ENCODE data around the gene DDAH2. TPM values are rescaled to one million over a fixed set of nuclear protein-coding genes. Genes with fewer than 3 reads are reported as not detected.

Gene DDAH2
- total and polyA plus RNA-seq, 2 experiments from 2014 or later = 76.6 to 77.7 TPM

- H3K4me3 ChIP-seq = no peak overlapping the region
- no peak overlapping the region for H3K4me2 ChIP-seq (ENCODE audit: unreplicated experiment)
- in situ Hi-C loops (cut with MboI) = no loop called here
- H3K36me3 ChIP-seq (ENCODE audit: low read depth) = peaks cover 13% of the 10 kb centered on the region; the same call in 1 of the 2 replicates
- TF ChIP-seq EZH2 (IDR thresholded peaks at IDR 0.05; ENCODE audit: insufficient read depth, poor library complexity, severe bottlenecking) = no peak
- TF ChIP-seq EZH2phosphoT487 (IDR thresholded peaks at IDR 0.05; ENCODE audit: insufficient read depth, low read depth) = no peak
- no peak for DNase-seq
- WGBS, 2 experiments (ENCODE audit: low coverage in 1 of 2, low lambda C conversion rate in 2 of 2, missing lambda C conversion rate in 2 of 2) = 89 to 91% methylated on average over 6 of the region's 6 CpGs
- H3K27ac ChIP-seq = no peak overlapping the region
- H3K27me3 ChIP-seq (replicated peaks; ENCODE audit: insufficient read depth) = no peaks in the 10 kb centered on the region
- H3K9me3 ChIP-seq (ENCODE audit: low read depth) = no peaks in the 10 kb centered on the region
- no peaks in the 10 kb centered on the region for H3K79me2 ChIP-seq (ENCODE audit: insufficient read depth)
- H3F3A ChIP-seq (ENCODE audit: insufficient read depth) = no peaks in the 10 kb centered on the region
- H3K4me1 ChIP-seq (ENCODE audit: insufficient read depth) = no peaks in the 10 kb centered on the region
- H4K20me1 ChIP-seq (ENCODE audit: insufficient read depth) = no peaks in the 10 kb centered on the region
- H3K9ac ChIP-seq = no peak overlapping the region
- no peak overlapping the region for H2AFZ ChIP-seq
- no peaks in the 10 kb centered on the region for H3K9me2 ChIP-seq (ENCODE audit: insufficient read depth)
These were observed 35.6 kb downstream of the DDAH2 start for GRCh38 chr6:31693535-31693934.

- TF ChIP-seq EZH2 (IDR thresholded peaks at IDR 0.05; ENCODE audit: insufficient read depth, poor library complexity, severe bottlenecking) (no peak), EZH2phosphoT487 (IDR thresholded peaks at IDR 0.05; ENCODE audit: insufficient read depth, low read depth) (no peak)
- Histone ChIP-seq H3K4me1 (ENCODE audit: insufficient read depth) (no peaks in the 10 kb centered on the region), H3F3A (ENCODE audit: insufficient read depth) (no peaks in the 10 kb centered on the region), H3K36me3 (ENCODE audit: low read depth) (peaks cover 16% of the 10 kb centered on the region; the same call in 1 of the 2 replicates), H3K4me3 (no peak overlapping the region), H4K20me1 (ENCODE audit: insufficient read depth) (no peaks in the 10 kb centered on the region), H3K4me2 (ENCODE audit: unreplicated experiment) (no peak overlapping the region), H3K27ac (no peak overlapping the region), H2AFZ (no peak overlapping the region), H3K9me3 (ENCODE audit: low read depth) (no peaks in the 10 kb centered on the region), H3K27me3 (replicated peaks; ENCODE audit: insufficient read depth) (no peaks in the 10 kb centered on the region), H3K79me2 (ENCODE audit: insufficient read depth) (no peaks in the 10 kb centered on the region), H3K9me2 (ENCODE audit: insufficient read depth) (no peaks in the 10 kb centered on the region), H3K9ac (no peak overlapping the region)
- WGBS, 2 experiments (ENCODE audit: low coverage in 1 of 2, low lambda C conversion rate in 2 of 2, missing lambda C conversion rate in 2 of 2) = 97 to 98% methylated on average over 9 of the region's 9 CpGs
- in situ Hi-C loops (cut with MboI) = no loop called here
- DNase-seq = no peak
These were observed 36.2 kb downstream of the DDAH2 start for GRCh38 chr6:31692886-31693285.

- no peaks in the 10 kb centered on the region for H3K79me2 ChIP-seq (ENCODE audit: insufficient read depth)
- no peak for TF ChIP-seq EZH2phosphoT487 (IDR thresholded peaks at IDR 0.05; ENCODE audit: insufficient read depth, low read depth)
- no peak for TF ChIP-seq EZH2 (IDR thresholded peaks at IDR 0.05; ENCODE audit: insufficient read depth, poor library complexity, severe bottlenecking)
- H4K20me1 ChIP-seq (ENCODE audit: insufficient read depth) = no peaks in the 10 kb centered on the region
- no peaks in the 10 kb centered on the region for H3K27me3 ChIP-seq (replicated peaks; ENCODE audit: insufficient read depth)
- no peaks in the 10 kb centered on the region for H3K9me3 ChIP-seq (ENCODE audit: low read depth)
- 97 to 98% methylated on average over 4 of the region's 4 CpGs for WGBS, 2 experiments (ENCODE audit: low coverage in 1 of 2, low lambda C conversion rate in 2 of 2, missing lambda C conversion rate in 2 of 2)
- no peak overlapping the region for H3K4me2 ChIP-seq (ENCODE audit: unreplicated experiment)
- H3K27ac ChIP-seq = no peak overlapping the region
- no peaks in the 10 kb centered on the region for H3F3A ChIP-seq (ENCODE audit: insufficient read depth)
- no peaks in the 10 kb centered on the region for H3K4me1 ChIP-seq (ENCODE audit: insufficient read depth)
- in situ Hi-C loops (cut with MboI) = no loop called here
- H3K9ac ChIP-seq = no peak overlapping the region
- H2AFZ ChIP-seq = no peak overlapping the region
- no peaks in the 10 kb centered on the region for H3K9me2 ChIP-seq (ENCODE audit: insufficient read depth)
- DNase-seq = no peak
- peaks cover 16% of the 10 kb centered on the region; the same call in 1 of the 2 replicates for H3K36me3 ChIP-seq (ENCODE audit: low read depth)
- H3K4me3 ChIP-seq = no peak overlapping the region
These were observed 36.7 kb downstream of the DDAH2 start for GRCh38 chr6:31692353-31692752.

- Histone ChIP-seq H3F3A (ENCODE audit: insufficient read depth) (no peaks in the 10 kb centered on the region), H3K36me3 (ENCODE audit: low read depth) (peaks cover 16% of the 10 kb centered on the region; the same call in 1 of the 2 replicates), H3K4me2 (ENCODE audit: unreplicated experiment) (no peak overlapping the region), H3K4me1 (ENCODE audit: insufficient read depth) (no peaks in the 10 kb centered on the region), H3K79me2 (ENCODE audit: insufficient read depth) (no peaks in the 10 kb centered on the region), H3K27me3 (replicated peaks; ENCODE audit: insufficient read depth) (no peaks in the 10 kb centered on the region), H3K9ac (no peak overlapping the region), H4K20me1 (ENCODE audit: insufficient read depth) (no peaks in the 10 kb centered on the region), H3K4me3 (no peak overlapping the region), H2AFZ (no peak overlapping the region), H3K9me2 (ENCODE audit: insufficient read depth) (no peaks in the 10 kb centered on the region), H3K9me3 (ENCODE audit: low read depth) (no peaks in the 10 kb centered on the region), H3K27ac (no peak overlapping the region)
- no peak for TF ChIP-seq EZH2phosphoT487 (IDR thresholded peaks at IDR 0.05; ENCODE audit: insufficient read depth, low read depth)
- no peak for TF ChIP-seq EZH2 (IDR thresholded peaks at IDR 0.05; ENCODE audit: insufficient read depth, poor library complexity, severe bottlenecking)
- no peak for DNase-seq
- WGBS, 2 experiments (ENCODE audit: low coverage in 1 of 2, low lambda C conversion rate in 2 of 2, missing lambda C conversion rate in 2 of 2) = 91 to 96% methylated on average over 10 to 12 of the region's 12 CpGs
- in situ Hi-C loops (cut with MboI) = no loop called here
These were observed 37.5 kb downstream of the DDAH2 start for GRCh38 chr6:31691564-31692108.
